ENCODE results near the gene TTYH1. TPM values are rescaled to one million over a fixed set of nuclear protein-coding genes. Genes with fewer than 3 reads are reported as not detected.

Gene TTYH1
- polyA plus RNA-seq, 1 experiment = not detected

DNA sequence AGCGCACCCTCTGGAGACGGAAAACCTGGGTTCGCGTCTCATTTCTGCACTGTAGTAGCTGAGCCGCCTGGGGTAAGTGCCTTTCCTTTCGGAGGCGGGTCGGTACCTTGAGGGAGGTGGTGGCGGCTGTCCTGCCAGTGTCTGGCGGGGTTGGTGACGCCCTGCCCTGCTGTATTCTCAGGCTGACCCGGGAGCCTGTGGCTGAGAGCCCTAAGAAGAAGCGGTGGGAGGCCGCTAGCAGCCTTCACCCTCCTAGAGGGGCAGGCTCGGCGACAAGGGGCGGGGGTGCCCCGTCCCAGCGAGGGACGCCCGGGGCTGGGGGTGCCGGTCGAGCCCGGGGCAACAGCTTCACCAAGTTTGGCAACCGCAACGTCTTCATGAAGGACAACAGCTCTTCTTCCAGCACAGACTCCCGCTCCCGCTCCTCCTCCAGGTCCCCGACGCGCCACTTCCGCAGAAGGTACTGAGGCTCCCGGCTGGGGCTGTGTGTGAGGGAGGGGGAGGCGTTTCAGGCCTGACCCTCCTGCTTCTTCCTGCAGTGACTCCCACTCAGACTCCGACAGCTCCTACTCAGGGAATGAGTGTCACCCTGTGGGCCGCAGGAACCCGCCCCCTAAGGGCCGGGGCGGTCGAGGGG, 40.6 kb downstream of the TTYH1 start:
- Histone ChIP-seq H3K9me3 (ENCODE audit: control insufficient read depth, insufficient read depth, low read length) (no peaks in the 10 kb centered on the region; the same call in 1 of the 2 replicates), H3K27ac (ENCODE audit: low read depth, low read length) (no peak overlapping the region), H3K4me3 (ENCODE audit: low read depth, low read length) (no peak overlapping the region), H3K27me3 (ENCODE audit: control insufficient read depth, insufficient read depth, low read length) (no peaks in the 10 kb centered on the region)
- ChIA-PET CTCF (no interaction called here), POLR2A (no interaction called here)
- no peak for DNase-seq (ENCODE audit: low read depth, low spot score)
- TF ChIP-seq, protein P1, sequence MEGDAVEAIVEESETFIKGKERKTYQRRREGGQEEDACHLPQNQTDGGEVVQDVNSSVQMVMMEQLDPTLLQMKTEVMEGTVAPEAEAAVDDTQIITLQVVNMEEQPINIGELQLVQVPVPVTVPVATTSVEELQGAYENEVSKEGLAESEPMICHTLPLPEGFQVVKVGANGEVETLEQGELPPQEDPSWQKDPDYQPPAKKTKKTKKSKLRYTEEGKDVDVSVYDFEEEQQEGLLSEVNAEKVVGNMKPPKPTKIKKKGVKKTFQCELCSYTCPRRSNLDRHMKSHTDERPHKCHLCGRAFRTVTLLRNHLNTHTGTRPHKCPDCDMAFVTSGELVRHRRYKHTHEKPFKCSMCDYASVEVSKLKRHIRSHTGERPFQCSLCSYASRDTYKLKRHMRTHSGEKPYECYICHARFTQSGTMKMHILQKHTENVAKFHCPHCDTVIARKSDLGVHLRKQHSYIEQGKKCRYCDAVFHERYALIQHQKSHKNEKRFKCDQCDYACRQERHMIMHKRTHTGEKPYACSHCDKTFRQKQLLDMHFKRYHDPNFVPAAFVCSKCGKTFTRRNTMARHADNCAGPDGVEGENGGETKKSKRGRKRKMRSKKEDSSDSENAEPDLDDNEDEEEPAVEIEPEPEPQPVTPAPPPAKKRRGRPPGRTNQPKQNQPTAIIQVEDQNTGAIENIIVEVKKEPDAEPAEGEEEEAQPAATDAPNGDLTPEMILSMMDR (IDR thresholded peaks at IDR 0.05; ENCODE audit: low read depth, low read length) = no peak

- no peaks in the 10 kb centered on the region; the same call in 1 of the 2 replicates for H3K9me3 ChIP-seq (ENCODE audit: control insufficient read depth, insufficient read depth, low read length)
- CTCF ChIA-PET = no interaction called here
Measured at GRCh38 chr19:54456423-54457373, 41.4 kb downstream of the TTYH1 start.

DNA sequence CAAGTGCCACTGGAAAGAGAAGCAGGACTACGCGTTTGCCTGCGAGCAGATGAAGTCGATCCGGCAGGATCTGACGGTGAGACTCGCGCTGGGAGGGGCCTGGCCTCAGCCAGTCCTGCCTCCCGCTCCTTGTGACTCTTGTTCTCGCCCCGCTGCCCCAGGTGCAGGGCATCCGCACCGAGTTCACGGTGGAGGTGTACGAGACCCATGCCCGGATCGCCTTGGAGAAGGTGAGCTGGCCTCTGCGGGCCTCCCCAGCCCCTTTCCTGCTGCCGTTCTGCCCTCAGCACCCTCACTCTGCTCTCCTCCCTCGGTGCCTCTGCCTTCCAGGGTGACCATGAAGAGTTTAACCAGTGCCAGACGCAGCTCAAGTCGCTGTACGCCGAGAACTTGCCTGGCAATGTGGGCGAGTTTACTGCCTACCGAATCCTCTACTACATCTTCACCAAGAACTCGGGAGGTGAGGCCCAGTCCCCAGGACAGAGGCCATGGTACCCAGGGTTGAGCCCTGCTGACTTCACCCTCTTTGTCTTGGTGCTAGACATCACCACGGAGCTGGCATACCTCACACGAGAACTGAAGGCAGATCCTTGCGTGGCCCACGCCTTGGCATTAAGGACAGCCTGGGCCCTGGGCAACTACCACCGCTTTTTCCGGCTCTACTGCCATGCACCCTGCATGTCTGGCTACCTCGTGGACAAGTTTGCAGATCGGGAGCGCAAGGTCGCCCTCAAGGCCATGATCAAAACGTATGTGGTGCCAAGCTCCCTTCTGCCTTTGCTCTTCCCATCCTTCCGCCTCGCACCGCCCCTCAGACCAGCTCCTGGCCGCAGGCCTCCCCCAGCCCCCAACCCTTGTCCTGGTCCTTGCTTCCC, 42.7 kb downstream of the TTYH1 start:
- Histone ChIP-seq H3K4me3 (ENCODE audit: low read depth, low read length) (no peak overlapping the region), H3K27ac (ENCODE audit: low read depth, low read length) (no peak overlapping the region), H3K27me3 (ENCODE audit: control insufficient read depth, insufficient read depth, low read length) (no peaks in the 10 kb centered on the region), H3K9me3 (ENCODE audit: control insufficient read depth, insufficient read depth, low read length) (no peaks in the 10 kb centered on the region; the same call in 1 of the 2 replicates)
- ChIA-PET CTCF (interaction anchor here (0.5 kb wide), 1 partner anchor 23 kb away, joined by 3 read pairs; no protein-coding TSS in a partner anchor), POLR2A (interaction anchor here (6.7 kb wide), 1 partner anchor 8 kb away, joined by 87 read pairs; the partner anchor contains the start of gene LENG8)
- no peak for DNase-seq (ENCODE audit: low read depth, low spot score)
- TF ChIP-seq, protein P1 (IDR thresholded peaks at IDR 0.05; ENCODE audit: low read depth, low read length) = no peak

More at GRCh38 chr19:54456423-54457373, 41.4 kb downstream of the TTYH1 start:
- no peak overlapping the region for H3K4me3 ChIP-seq (ENCODE audit: low read depth, low read length)
- DNase-seq (ENCODE audit: low read depth, low spot score) = no peak
- H3K27me3 ChIP-seq (ENCODE audit: control insufficient read depth, insufficient read depth, low read length) = no peaks in the 10 kb centered on the region
- POLR2A ChIA-PET = no interaction called here
- TF ChIP-seq, protein P1 (IDR thresholded peaks at IDR 0.05; ENCODE audit: low read depth, low read length) = no peak
- H3K27ac ChIP-seq (ENCODE audit: low read depth, low read length) = no peak overlapping the region

DNA sequence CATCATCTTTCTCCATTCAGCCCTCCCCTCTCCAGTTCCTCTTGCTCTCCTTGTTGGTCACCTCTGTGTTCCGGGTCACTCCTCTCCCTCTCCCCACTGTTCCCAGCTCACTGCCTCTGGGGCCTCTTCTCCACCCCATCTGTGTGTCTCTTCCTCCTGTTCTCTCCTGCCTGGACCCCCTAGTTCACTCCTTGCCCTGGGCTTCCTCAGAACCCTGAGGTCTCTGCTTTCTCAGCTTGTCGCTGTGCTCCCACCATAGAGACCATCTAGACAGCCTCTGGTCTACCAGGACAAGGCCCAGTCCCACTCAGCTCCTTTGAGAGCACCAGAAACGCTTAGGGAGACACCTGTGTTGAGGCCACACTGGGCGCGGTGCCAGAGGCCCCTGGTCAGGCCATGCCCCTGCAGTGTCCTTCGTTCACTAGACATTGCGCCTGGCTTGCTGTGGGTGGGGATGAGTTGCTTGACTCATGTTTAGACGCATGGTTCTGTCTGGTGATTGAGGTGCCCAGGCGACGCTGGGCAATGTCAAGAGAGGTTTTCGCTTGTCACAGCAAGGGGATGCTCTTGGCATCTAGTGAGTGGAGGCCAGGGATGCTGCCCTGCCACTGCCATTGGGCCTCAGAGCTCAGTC, 43.5 kb downstream of the TTYH1 start:
- TF ChIP-seq, protein P1 (IDR thresholded peaks at IDR 0.05; ENCODE audit: low read depth, low read length) = no peak
- Histone ChIP-seq H3K27ac (ENCODE audit: low read depth, low read length) (no peak overlapping the region), H3K9me3 (ENCODE audit: control insufficient read depth, insufficient read depth, low read length) (no peaks in the 10 kb centered on the region; the same call in 1 of the 2 replicates), H3K4me3 (ENCODE audit: low read depth, low read length) (no peak overlapping the region), H3K27me3 (ENCODE audit: control insufficient read depth, insufficient read depth, low read length) (no peaks in the 10 kb centered on the region)
- POLR2A ChIA-PET = interaction anchor here (6.7 kb wide), 1 partner anchor 9 kb away, joined by 87 read pairs; the partner anchor contains the start of gene LENG8
- CTCF ChIA-PET = no interaction called here
- DNase-seq (ENCODE audit: low read depth, low spot score) = no peak

Data from AG04450 (cell line).